HL-60/S4 (cell line): ENCODE data around the gene ARHGEF16.

Experiments used
- in situ Hi-C: fragments of 300-500 bp; cut with MboI; formaldehyde crosslinking; loops from 2 replicates; pipeline ENCODE4 v1.14.3; 2022; ENCODE audit warnings: low sequenced_read_pairs

Gene ARHGEF16

GRCh38 chr1:3498246-3498930 lies 43.9 kb downstream of the ARHGEF16 start:
- in situ Hi-C loops, result no loop called here

GRCh38 chr1:3498986-3499385 lies 44.5 kb downstream of the ARHGEF16 start:
- in situ Hi-C loops, result no loop called here

GRCh38 chr1:3499611-3500010 lies 45.1 kb downstream of the ARHGEF16 start:
- in situ Hi-C loops, result no loop called here

- in situ Hi-C loops, result no loop called here
These were observed 45.9 kb downstream of the ARHGEF16 start for GRCh38 chr1:3500265-3500835.

- in situ Hi-C loops, result no loop called here
These were observed 47.0 kb downstream of the ARHGEF16 start for GRCh38 chr1:3501437-3501836.

- in situ Hi-C loops, result no loop called here
These were observed 47.6 kb downstream of the ARHGEF16 start for GRCh38 chr1:3501856-3502640.

GRCh38 chr1:3502641-3503524 lies 48.4 kb downstream of the ARHGEF16 start:
- in situ Hi-C loops, result no loop called here

GRCh38 chr1:3503525-3503886 lies 49.0 kb downstream of the ARHGEF16 start:
- in situ Hi-C loops, result no loop called here

- in situ Hi-C loops, result no loop called here
These were observed 49.8 kb downstream of the ARHGEF16 start for GRCh38 chr1:3504151-3504821.

- in situ Hi-C loops, result no loop called here
These were observed 50.3 kb downstream of the ARHGEF16 start for GRCh38 chr1:3504822-3505153.

- in situ Hi-C loops, result no loop called here
These were observed 50.7 kb downstream of the ARHGEF16 start for GRCh38 chr1:3505161-3505560.

GRCh38 chr1:3506041-3506440 lies 51.6 kb downstream of the ARHGEF16 start:
- in situ Hi-C loops, result no loop called here

- in situ Hi-C loops, result no loop called here
These were observed 52.5 kb downstream of the ARHGEF16 start for GRCh38 chr1:3506943-3507342.

- in situ Hi-C loops, result no loop called here
These were observed 53.3 kb downstream of the ARHGEF16 start for GRCh38 chr1:3507636-3508275.

- in situ Hi-C loops, result no loop called here
These were observed 54.4 kb downstream of the ARHGEF16 start for GRCh38 chr1:3508757-3509415.

GRCh38 chr1:3509721-3510120 lies 55.3 kb downstream of the ARHGEF16 start:
- in situ Hi-C loops, result no loop called here

- in situ Hi-C loops, result no loop called here
These were observed 55.9 kb downstream of the ARHGEF16 start for GRCh38 chr1:3510136-3510955.

GRCh38 chr1:3510956-3511250 lies 56.4 kb downstream of the ARHGEF16 start:
- in situ Hi-C loops, result no loop called here

GRCh38 chr1:3511306-3511705 lies 56.8 kb downstream of the ARHGEF16 start:
- in situ Hi-C loops, result no loop called here
